HG02870 (cell line): Measurements from ENCODE around the gene KTN1.

ENCODE experiments used
- ATAC-seq: cut with Tn5 transposase; IDR thresholded peaks from one replicate; pipeline ENCODE4 v1.9.1; 2021; ENCODE audit warnings: mild to moderate bottlenecking, moderate library complexity; ENCODE audit not compliant: unreplicated experiment

KTN1 gene

DNA sequence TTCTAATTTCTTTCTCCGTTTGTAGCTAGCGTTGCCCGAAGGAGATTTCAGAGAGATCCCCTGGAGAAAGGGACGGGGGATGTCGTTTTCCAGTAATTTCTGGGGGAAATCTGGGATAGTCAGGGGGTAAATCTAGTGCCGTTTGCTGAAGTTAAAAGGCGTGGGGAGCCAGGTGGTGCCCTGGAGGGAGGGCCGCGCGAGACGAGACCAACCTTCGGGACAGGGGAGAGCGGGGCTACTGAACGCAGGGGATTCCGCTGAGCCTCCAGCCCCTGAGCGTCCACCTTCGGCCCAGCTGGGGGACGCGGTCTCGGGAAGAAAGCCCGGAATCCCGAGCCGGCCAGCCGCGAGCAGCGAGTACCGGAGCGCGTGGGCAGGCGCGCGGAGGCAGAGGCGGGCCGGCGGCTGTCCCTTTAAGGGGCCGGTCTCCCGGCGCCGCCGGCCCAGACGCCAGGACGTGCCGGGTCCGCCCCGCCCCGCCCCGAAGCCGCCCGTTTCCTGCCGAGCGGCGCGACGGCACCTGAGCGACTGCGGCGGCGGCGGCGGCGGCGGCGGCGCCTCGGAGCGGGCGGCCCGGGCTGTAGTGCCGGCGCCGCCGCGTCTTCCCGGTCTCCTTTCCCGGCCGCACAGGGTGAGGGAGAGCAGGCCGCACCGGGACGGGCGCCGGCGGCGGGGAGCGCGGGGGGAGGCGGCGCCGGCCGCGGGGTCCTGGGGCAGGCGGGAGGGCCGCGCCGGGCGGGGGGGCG lies at the start of gene KTN1:
Gene KTN1, plus strand, starts transcription at position 484 of the 746 bp plus-strand sequence. CDS start 31,842 bp downstream, outside the sequence.
- ATAC-seq = peak; percentile 69

DNA sequence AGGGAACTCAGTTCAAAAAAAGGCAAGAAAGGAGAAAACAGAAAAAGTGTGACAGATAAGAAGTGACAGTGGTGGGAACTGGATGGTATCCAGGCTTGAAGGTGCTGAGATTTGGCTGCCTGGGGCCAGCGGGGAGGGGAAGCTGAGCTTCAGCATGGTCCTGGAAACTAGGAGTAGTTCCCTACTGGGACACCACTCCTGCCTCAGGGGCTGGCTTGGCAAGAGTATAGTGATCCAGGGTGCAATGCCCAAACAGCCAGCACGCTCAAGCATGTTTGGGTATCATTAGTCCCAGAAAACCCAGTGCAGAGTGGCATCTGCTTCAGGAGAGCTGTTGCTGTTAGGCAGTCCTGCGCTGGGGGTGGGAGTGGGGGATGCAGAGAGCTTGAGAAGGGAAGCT lies 49.5 kb upstream of the KTN1 start:
- no peak for ATAC-seq

GRCh38 chr14:55532645-55533344 lies 47.2 kb upstream of the KTN1 start:
- ATAC-seq = no peak

DNA sequence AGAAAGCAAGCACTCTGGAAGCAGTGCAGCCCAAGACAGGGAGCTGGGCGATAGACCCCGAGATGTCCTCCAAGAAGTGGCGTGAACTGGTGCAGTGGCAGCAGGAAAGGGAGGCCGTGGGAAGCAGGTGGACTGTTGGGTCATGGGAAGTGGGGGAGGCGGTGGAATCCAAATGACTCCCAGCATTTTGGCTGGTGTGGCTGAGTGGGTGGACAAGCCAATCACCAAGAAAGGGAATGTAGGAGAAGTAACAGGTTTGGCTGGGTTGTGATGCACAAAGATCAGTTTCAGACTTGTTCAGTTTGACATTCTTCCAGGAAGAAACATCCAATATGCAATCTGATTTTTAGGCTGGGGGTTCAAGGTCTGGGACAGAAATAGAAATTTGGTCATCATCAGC lies 46.0 kb upstream of the KTN1 start:
- ATAC-seq = no peak

GRCh38 chr14:55535516-55536203 lies 44.3 kb upstream of the KTN1 start:
- ATAC-seq = no peak

DNA sequence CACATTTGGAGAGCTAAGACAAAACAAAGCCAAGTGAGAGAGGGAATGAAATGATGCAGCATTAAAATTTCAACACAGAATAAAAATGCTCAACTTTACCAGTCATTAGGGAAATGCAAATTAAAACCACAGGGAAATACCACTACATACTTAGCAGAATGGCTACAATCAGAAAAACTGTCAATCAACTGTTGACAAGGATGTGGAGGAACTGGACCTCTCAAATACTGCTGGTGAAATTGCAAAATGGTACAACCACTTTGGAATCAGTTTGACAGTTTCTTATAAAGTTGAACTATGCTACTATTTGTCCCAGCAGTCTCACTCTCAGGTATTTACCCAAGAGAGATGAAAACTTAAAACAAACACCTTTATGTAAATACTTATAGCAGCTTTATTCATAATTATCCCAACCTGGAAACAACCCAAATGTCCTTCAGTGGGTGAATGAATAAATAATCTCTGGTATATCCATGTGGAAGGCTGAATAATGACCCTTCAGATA lies 43.8 kb upstream of the KTN1 start:
- no peak for ATAC-seq

DNA sequence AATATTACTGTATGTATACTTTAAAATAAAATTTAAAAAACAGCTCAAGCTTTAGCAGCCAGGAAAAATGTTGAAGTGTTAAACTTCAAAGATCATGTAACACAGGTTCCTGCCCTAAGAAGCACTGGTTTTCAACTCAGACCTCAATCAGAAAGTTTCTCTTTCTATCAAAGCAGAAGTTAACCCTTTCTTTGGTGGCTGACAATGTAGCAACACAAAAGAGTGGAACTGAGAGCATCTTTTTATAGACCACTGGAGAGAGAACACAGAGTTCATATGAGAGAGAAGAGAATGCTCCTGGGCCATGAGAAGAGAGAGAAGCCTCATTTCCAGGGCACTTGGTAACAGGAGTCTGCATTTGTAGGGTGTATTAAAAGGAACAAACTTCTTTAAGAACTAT lies 42.2 kb upstream of the KTN1 start:
- ATAC-seq = peak; percentile 72

GRCh38 chr14:55539975-55540374 lies 40.0 kb upstream of the KTN1 start:
- no peak for ATAC-seq

GRCh38 chr14:55540847-55541773 lies 38.9 kb upstream of the KTN1 start:
- ATAC-seq = no peak

- ATAC-seq = no peak
Observed at GRCh38 chr14:55545779-55546178, 34.2 kb upstream of the KTN1 start.

DNA sequence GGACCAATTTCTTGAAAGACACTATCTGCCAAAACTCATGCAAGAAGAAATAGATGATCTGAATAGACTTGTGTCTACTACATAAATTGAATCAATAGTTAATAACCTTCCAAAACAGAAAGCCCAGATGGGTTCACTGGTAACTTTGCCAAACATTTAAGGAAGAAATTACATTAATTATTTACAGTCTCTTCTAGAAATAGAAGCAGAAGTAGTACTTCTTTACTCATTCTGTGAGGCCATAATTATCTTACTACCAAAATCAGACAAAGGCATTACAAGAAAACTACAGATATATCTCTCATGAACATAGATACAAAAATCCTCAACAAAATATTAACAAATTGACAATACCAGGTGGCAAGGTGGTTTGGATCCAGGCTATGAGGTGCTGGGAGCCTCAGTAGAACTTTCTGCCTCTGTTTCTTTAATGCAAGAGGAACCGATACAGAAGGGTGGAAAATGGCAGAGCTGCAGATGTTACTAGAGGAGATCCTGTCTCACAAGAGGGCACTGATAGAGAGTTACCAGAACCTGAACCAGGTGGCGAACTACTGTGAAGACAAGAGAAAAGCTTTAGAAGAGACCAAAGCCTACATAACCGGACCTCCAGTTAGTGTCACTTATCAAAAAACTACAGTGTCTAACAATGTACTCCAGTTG lies 33.7 kb upstream of the KTN1 start:
- peak; percentile 59 for ATAC-seq

GRCh38 chr14:55547650-55548315 lies 32.2 kb upstream of the KTN1 start:
- ATAC-seq = no peak

DNA sequence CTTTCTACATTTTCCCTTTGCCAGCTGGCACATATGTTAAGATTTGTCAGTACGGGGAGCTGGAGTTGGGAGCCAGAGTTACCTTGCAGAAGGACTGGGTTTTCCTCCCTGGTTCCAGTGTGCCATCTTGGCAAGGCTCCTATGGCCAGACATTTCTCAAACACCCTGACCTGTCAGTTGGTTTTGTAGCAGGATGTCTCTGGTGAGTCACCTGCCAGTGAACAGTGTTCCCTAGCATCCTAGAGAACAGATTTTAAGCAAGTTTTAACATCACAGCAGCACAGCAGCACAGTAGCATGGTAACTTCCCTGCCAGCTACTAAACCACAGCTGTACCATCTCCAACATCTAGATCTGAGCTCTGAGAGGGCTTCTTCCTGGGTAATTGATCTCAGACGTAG lies 26.2 kb upstream of the KTN1 start:
- no peak for ATAC-seq

GRCh38 chr14:55556929-55557623 lies 22.9 kb upstream of the KTN1 start:
- no peak for ATAC-seq

- no peak for ATAC-seq
Observed at GRCh38 chr14:55562135-55562534, 17.9 kb upstream of the KTN1 start.

DNA sequence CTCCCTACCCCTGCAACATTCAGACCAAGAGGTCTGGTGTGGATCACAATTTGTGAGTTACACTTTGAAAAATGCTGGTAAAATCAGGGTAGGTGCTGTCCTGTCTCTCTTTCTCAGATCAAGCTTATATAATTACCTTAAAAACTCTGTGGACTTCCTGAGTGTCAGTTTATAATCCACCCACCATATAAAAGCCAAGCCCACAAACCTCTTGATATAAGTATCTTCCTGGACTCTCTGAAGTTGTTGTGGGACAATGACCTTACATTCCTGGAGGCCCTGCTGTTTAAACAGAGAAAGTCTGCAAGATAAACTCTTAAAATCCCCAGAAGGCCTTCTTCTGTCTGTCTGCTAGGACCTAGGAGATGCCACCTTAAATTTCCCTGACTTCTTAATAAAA lies 11.4 kb upstream of the KTN1 start:
- no peak for ATAC-seq

- peak; percentile 77 for ATAC-seq
Observed at GRCh38 chr14:55571125-55571889, 8.7 kb upstream of the KTN1 start.

- ATAC-seq = no peak
Observed at GRCh38 chr14:55572578-55572977, 7.4 kb upstream of the KTN1 start.
